Left colon (tissue), 2 donors: ENCODE results near the gene RRP7A. TPM values are rescaled to one million over a fixed set of nuclear protein-coding genes. Genes with fewer than 3 reads are reported as not detected.

Experiments used
- ATAC-seq: fragments of 200-7000 bp; cut with Tn5 transposase; one replicate; pipeline ENCODE4 v1.9.1; 2020; ENCODE audit warnings: mild to moderate bottlenecking, moderate library complexity
- DNase-seq, 2 donors: peaks; one replicate each; pipeline ENCODE4 v3.0.0-alpha.2; 2020
- intact Hi-C, 2 donors: fragments of 100-400 bp; cut with DNase I in 1 of 2; cut with micrococcal nuclease in 1 of 2; formaldehyde crosslinking; loops; one replicate each; pipeline versions ENCODE4 v1.11.2 to v1.14.0; 2022; cut with DNase I, micrococcal nuclease
- total RNA-seq, 2 donors: library from RNA; stranded (reverse); fragmentation: NEBNext Ultra II Directional; extraction: Animal tissue kit (Norgen Biotek cat#: 25700); gene quantifications; one replicate each; pipeline ENCODE4 v1.2.1, GENCODE V29; 2021
- donor health status: DM: no; HTN: no; CAD: no.
- donor health status: DM: yes; HTN: yes; CAD: no.

Gene RRP7A
- total RNA-seq, 2 donors from 2014 or later = 33.8 to 42.4 TPM

DNA sequence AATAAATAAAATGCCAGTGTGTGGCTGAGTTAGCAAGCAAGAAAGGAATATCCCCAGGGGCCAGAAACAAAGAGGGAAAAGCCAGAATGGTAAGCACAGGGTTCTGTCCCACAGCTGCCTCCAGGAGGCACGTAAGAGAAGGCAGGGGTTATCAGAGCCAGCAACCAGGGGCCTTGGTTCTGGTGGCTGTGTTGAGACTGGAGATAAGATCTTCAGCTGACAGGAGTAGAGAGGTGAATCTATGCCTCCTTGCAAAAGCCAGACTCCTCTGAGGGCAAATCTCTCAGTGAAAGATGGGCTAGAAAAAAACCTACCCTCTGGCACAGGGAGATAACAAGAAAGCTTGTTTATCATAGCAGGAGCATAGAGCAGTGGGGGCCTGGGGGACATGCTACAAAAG is 57.6 kb downstream of the RRP7A start:
- intact Hi-C loops = loop anchor here in 1 of 2 donors (10.0 kb wide), 1 partner anchor 487 kb away; no protein-coding TSS in a partner anchor
- ATAC-seq (no peak), DNase-seq (no peak)

- DNase-seq (no peak), ATAC-seq (no peak)
- intact Hi-C loops = loop anchor here in 1 of 2 donors (10.0 kb wide), 1 partner anchor 487 kb away; no protein-coding TSS in a partner anchor
These were observed 58.1 kb downstream of the RRP7A start for GRCh38 chr22:42461511-42461910.

Other genes starting within 250 kb of the RRP7A start
- gene TCF20, start 249.1 kb downstream of the RRP7A start, total RNA-seq = 10 to 100 TPM; 49.4 to 54.9 TPM
- gene NFAM1, start 87.4 kb downstream of the RRP7A start, total RNA-seq = 1 to 10 TPM in 1 of 2 donors, under 1 TPM in 1; 0.55 to 2.9 TPM
- under 1 TPM; 0.73 to 0.92 TPM for gene SERHL2, start 34.2 kb upstream of the RRP7A start, total RNA-seq
- gene POLDIP3, start 95.1 kb upstream of the RRP7A start, total RNA-seq = 10 to 100 TPM; 48.9 to 61.3 TPM
- under 1 TPM; 0.34 to 0.89 TPM for gene ATP5MGL, start 120.8 kb upstream of the RRP7A start, total RNA-seq
- gene CYB5R3, start 129.6 kb upstream of the RRP7A start, total RNA-seq = 100 to 1,000 TPM; 157 to 192 TPM
- 1 to 10 TPM; 5.1 to 6.3 TPM for gene A4GALT, start 201.1 kb upstream of the RRP7A start, total RNA-seq